Large intestine (tissue), 3 donors: Measurements from ENCODE around the gene SPHK1. TPM values are rescaled to one million over a fixed set of nuclear protein-coding genes. Genes with fewer than 3 reads are reported as not detected.

Experiments used
- DNase-seq, 2 donors: peaks; one replicate each; pipeline versions ENCODE4 v3.0.0 to v3.0.0-alpha.2; 2013
- H3K27ac ChIP-seq: one replicate; pipeline ENCODE4 v1.5.1; 2013; ENCODE audit warnings: low read length
- H3K27me3 ChIP-seq: 2 replicates; pipeline ENCODE4 v1.6.1; 2013; ENCODE audit warnings: low read length; ENCODE audit not compliant: control insufficient read depth, insufficient read depth
- H3K36me3 ChIP-seq: 2 replicates; pipeline ENCODE4 v1.6.1; 2013; ENCODE audit warnings: low read length; ENCODE audit not compliant: control insufficient read depth, insufficient read depth
- H3K4me1 ChIP-seq: one replicate; pipeline ENCODE4 v1.6.1; 2013; ENCODE audit warnings: low read length; ENCODE audit not compliant: control insufficient read depth, insufficient read depth
- H3K4me3 ChIP-seq: one replicate; pipeline ENCODE4 v1.5.1; 2013; ENCODE audit warnings: low read length
- H3K9me3 ChIP-seq: one replicate; pipeline ENCODE4 v1.6.1; 2013; ENCODE audit warnings: mild to moderate bottlenecking, low read depth, low read length, moderate library complexity; ENCODE audit not compliant: control insufficient read depth
- WGBS: methylation state at CpG from one replicate; pipeline ENCODE4 v1.1.5; 2013; ENCODE audit warnings: low lambda C conversion rate; ENCODE audit not compliant: insufficient coverage; 5-methylcytosine and 5-hydroxymethylcytosine counted together
- polyA plus RNA-seq: library from polyadenylated mRNA; unstranded; fragments of 120-200 nt; gene quantifications from one replicate; pipeline ENCODE4 v1.2.1, GENCODE V29; 2013

Gene SPHK1
- polyA plus RNA-seq, 1 donor, result 3.1 TPM

DNA sequence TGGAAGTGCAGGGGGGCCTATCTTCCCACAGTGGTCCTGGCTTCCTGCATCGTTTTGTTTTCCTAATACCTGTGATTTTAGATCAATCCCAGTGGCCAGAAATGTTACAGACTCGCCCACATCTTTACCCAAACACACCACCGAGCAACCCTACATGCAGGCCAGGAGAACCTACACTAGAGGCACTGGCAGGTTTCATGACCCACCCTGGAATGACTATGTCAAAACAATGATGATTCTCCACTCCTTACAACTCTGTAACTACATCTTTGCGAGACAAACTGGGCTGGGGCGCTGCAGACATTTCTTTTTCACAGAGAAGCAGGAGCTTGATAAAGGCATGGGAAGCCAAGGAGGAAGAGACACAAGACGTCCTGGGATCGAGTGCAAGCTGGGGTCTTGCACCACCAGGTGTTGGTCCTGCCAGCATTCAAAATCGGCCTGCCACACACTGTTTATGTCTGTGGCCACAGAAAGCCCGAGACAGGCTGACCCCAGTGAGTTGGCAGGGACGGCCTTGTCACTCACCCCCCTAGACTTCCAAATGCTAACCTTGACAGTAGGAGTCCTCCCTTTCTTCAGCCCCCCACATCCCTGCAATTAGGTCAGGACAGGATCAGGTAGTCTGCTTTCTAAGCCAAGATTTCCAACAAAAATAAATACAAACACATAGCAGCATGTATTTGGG, 36.1 kb downstream of the SPHK1 start:
- H3K36me3 ChIP-seq, result peaks cover 8% of the 10 kb centered on the region
- no peak overlapping the region for H3K4me3 ChIP-seq
- DNase-seq, result no peak
- H3K27me3 ChIP-seq, result no peaks in the 10 kb centered on the region
- WGBS, result no CpG with 5 or more reads among the region's 10 CpGs
- no peaks in the 10 kb centered on the region for H3K9me3 ChIP-seq
- H3K4me1 ChIP-seq, result no peaks in the 10 kb centered on the region
- H3K27ac ChIP-seq, result no peak overlapping the region

DNA sequence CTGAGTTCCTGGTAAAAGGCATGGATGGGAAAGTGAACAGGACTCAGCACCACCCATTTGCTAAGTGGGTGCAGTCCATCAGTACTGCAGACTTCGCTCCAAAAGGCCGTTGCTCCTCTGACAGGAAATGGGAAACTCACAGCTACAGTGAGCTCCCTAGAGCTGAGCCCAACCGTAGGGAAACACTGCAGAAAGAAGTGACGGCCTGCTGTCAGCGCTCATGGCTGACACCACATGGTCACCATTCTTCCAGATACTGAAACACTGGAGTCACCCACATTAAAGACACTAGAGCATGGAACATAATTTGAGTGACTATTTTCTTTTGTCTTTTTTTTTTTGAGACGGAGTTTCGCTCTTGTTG, 36.6 kb downstream of the SPHK1 start:
- Histone ChIP-seq H3K27ac (no peak overlapping the region), H3K9me3 (no peaks in the 10 kb centered on the region), H3K27me3 (no peaks in the 10 kb centered on the region), H3K4me1 (no peaks in the 10 kb centered on the region), H3K4me3 (no peak overlapping the region), H3K36me3 (peaks cover 8% of the 10 kb centered on the region)
- DNase-seq, result no peak
- no CpG with 5 or more reads among the region's 7 CpGs for whole genome bisulfite sequencing

DNA sequence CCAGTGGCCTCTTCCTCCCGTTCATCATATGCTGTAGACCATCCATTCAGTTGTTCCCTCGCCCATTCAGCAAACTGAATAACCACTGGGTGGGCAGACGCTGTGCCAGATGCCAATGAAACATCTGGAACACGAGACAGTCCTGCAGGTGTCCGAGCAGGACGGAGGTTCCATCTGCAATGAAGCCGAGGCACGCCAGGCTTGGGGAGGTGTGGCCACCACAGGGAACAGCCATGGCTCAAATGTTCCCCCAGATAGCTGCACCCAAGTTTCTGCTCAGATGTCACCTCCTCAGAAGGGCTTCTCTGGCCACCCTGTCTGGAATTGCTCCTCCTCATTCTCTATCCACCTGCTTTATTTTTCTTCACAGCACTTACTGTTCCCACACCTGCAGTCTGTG, 38.0 kb downstream of the SPHK1 start:
- no CpG with 5 or more reads among the region's 8 CpGs for WGBS
- Histone ChIP-seq H3K4me1 (no peaks in the 10 kb centered on the region), H3K4me3 (no peak overlapping the region), H3K27me3 (no peaks in the 10 kb centered on the region), H3K9me3 (no peaks in the 10 kb centered on the region), H3K27ac (no peak overlapping the region), H3K36me3 (peaks cover 4% of the 10 kb centered on the region)
- DNase-seq, result no peak

DNA sequence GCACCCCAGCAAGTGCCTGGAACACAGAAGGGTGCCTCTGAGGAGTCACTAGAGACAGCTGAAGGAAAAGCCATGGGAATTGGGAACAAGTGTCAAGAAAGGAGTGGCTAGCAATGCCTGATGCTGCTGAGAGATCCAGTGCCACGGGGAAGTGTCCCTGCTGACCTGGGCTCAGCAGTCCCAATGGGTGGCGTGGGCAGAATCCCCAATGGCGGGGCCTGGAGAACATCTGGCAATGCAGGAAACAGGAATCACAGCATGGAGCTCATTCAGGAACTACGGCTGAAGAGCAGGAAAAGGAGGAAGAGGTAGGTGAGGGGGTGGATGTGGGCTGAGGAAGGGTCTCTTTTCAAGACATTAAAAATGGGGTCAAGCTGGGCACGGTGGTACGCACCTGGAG, 38.5 kb downstream of the SPHK1 start:
- Histone ChIP-seq H3K4me3 (no peak overlapping the region), H3K36me3 (peaks cover 4% of the 10 kb centered on the region), H3K9me3 (no peaks in the 10 kb centered on the region), H3K27me3 (no peaks in the 10 kb centered on the region), H3K27ac (no peak overlapping the region), H3K4me1 (no peaks in the 10 kb centered on the region)
- no CpG with 5 or more reads among the region's 6 CpGs for WGBS
- no peak for DNase-seq

DNA sequence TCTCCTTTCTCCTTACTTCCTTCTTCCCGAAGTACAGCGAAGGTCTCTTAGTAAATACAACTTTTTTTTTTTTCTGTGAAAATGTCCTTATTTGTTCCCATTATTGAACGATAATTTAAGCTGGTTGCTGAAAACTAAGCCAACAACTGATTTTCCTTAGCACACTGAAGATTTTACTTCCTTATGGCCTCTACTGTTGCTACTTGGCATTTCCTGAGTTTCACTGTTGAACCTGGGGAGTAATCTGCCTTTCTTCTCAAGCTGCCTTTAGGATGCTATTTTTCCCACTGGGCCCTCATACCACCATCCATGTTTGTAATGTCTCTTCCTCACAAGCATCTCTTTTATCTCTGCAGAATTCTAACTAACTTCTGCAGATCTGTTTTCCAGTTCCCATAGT, 42.4 kb downstream of the SPHK1 start:
- no peaks in the 10 kb centered on the region for H3K27me3 ChIP-seq
- H3K36me3 ChIP-seq, result peaks cover 1% of the 10 kb centered on the region
- no peak for DNase-seq
- no peaks in the 10 kb centered on the region for H3K9me3 ChIP-seq
- WGBS, result 100% methylated on average over 2 of the region's 3 CpGs
- H3K4me1 ChIP-seq, result no peaks in the 10 kb centered on the region
- H3K4me3 ChIP-seq, result no peak overlapping the region
- H3K27ac ChIP-seq, result no peak overlapping the region

- Histone ChIP-seq H3K4me3 (no peak overlapping the region), H3K27me3 (no peaks in the 10 kb centered on the region), H3K4me1 (no peaks in the 10 kb centered on the region), H3K27ac (no peak overlapping the region), H3K36me3 (no peaks in the 10 kb centered on the region), H3K9me3 (no peaks in the 10 kb centered on the region)
- WGBS, result 83% methylated on average over 4 of the region's 8 CpGs
- DNase-seq, result no peak
Observed at GRCh38 chr17:76427501-76428231, 43.3 kb downstream of the SPHK1 start.

- no peak overlapping the region for H3K27ac ChIP-seq
- no peaks in the 10 kb centered on the region for H3K36me3 ChIP-seq
- WGBS, result 80% methylated on average over 1 of the region's 1 CpG
- no peaks in the 10 kb centered on the region for H3K27me3 ChIP-seq
- DNase-seq, result no peak
- no peaks in the 10 kb centered on the region for H3K9me3 ChIP-seq
- H3K4me3 ChIP-seq, result no peak overlapping the region
- no peaks in the 10 kb centered on the region for H3K4me1 ChIP-seq
Observed at GRCh38 chr17:76428511-76428910, 44.1 kb downstream of the SPHK1 start.

- WGBS, result no CpG with 5 or more reads among the region's 2 CpGs
- H3K9me3 ChIP-seq, result no peaks in the 10 kb centered on the region
- no peak overlapping the region for H3K27ac ChIP-seq
- DNase-seq, result no peak
- no peaks in the 10 kb centered on the region for H3K4me1 ChIP-seq
- H3K27me3 ChIP-seq, result no peaks in the 10 kb centered on the region
- H3K36me3 ChIP-seq, result no peaks in the 10 kb centered on the region
- H3K4me3 ChIP-seq, result no peak overlapping the region
Observed at GRCh38 chr17:76431509-76431908, 47.1 kb downstream of the SPHK1 start.

DNA sequence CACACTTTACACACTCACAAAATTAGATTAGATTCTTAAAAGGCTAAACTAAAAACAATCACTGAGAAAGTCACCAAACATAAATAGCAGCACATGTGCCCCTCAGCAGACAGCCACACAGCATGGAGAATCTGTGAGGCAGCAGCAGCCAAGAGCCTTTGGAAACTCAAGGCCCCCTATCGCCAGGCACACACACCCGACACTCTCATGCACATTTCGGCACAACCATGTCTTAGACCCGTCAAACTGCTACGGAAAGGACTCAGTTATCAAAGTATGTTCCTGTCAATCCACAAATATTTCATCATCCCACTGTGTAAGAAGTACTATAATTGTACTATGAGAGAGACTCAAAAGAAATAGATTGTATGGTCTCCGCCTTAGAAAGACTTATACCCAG, 47.6 kb downstream of the SPHK1 start:
- H3K4me3 ChIP-seq, result no peak overlapping the region
- no peaks in the 10 kb centered on the region for H3K27me3 ChIP-seq
- H3K4me1 ChIP-seq, result no peaks in the 10 kb centered on the region
- DNase-seq, result no peak
- no peaks in the 10 kb centered on the region for H3K9me3 ChIP-seq
- WGBS, result 100% methylated on average over 2 of the region's 6 CpGs
- no peak overlapping the region for H3K27ac ChIP-seq
- no peaks in the 10 kb centered on the region for H3K36me3 ChIP-seq

- H3K27me3 ChIP-seq, result no peaks in the 10 kb centered on the region
- WGBS, result 100% methylated on average over 3 of the region's 3 CpGs
- no peak for DNase-seq
Observed at GRCh38 chr17:76432712-76433336, 48.4 kb downstream of the SPHK1 start.

More at GRCh38 chr17:76432712-76433336, 48.4 kb downstream of the SPHK1 start:
- no peak overlapping the region for H3K27ac ChIP-seq
- H3K36me3 ChIP-seq, result no peaks in the 10 kb centered on the region
- no peaks in the 10 kb centered on the region for H3K9me3 ChIP-seq
- H3K4me1 ChIP-seq, result no peaks in the 10 kb centered on the region
- no peak overlapping the region for H3K4me3 ChIP-seq
